Caco-2 (cell line): ENCODE measurements around the gene POLDIP2. TPM values are rescaled to one million over a fixed set of nuclear protein-coding genes. Genes with fewer than 3 reads are reported as not detected.

Experiments
- BruUV-seq: library from RNA; stranded (reverse); fragments of 400-500 nt; replicated peaks from 2 replicates; lab custom pipeline; 2021; lab: Mats Ljungman, UMichigan
- CTCF ChIA-PET: fragments of 300-600 bp; sonication (Branson Sonifier 250); formaldehyde crosslinking; loops from one replicate; lab custom pipeline; 2022; ENCODE audit warnings: antibody characterized with exemption; lab: Charles Lee
- POLR2A ChIA-PET: fragments of 300-600 bp; sonication (Branson Sonifier 250); formaldehyde crosslinking; loops from one replicate; lab custom pipeline; 2022; ENCODE audit warnings: antibody characterized with exemption; lab: Charles Lee
- DNase-seq, 2 experiments: peaks; one replicate each; pipeline versions ENCODE4 v3.0.0 to v3.0.0-alpha.2; 2020 to 2022
- H3K27me3 ChIP-seq: replicated peaks from 2 replicates; pipeline ENCODE4 v1.6.0; 2011; ENCODE audit warnings: low read length; ENCODE audit not compliant: control insufficient read depth, insufficient read depth
- H3K36me3 ChIP-seq: 2 replicates; pipeline ENCODE4 v1.5.1; 2011; ENCODE audit warnings: low read length; ENCODE audit not compliant: control insufficient read depth, insufficient read depth
- H3K4me1 ChIP-seq: fragments of 250-450 bp; sonication (Bioruptor Pico); 2 replicates; pipeline ENCODE4 v1.5.1; 2020; ENCODE audit warnings: mild to moderate bottlenecking
- H3K4me3 ChIP-seq: 2 replicates; pipeline ENCODE4 v1.5.1; 2011; ENCODE audit warnings: low read depth, mild to moderate bottlenecking, control low read depth, low read length
- H3K9me3 ChIP-seq: fragments of 250-450 bp; sonication (Bioruptor Pico); 2 replicates; pipeline ENCODE4 v1.5.1; 2020; ENCODE audit warnings: mild to moderate bottlenecking, moderate library complexity
- H3K27ac Mint-ChIP-seq: one replicate; pipeline ENCODE4 v1.8.0; 2022; ENCODE audit warnings: mixed read lengths; ENCODE audit not compliant: unreplicated experiment
- H3K27me3 Mint-ChIP-seq: one replicate; pipeline ENCODE4 v1.8.0; 2022; ENCODE audit warnings: mixed read lengths; ENCODE audit not compliant: insufficient read depth, unreplicated experiment
- H3K36me3 Mint-ChIP-seq: one replicate; pipeline ENCODE4 v1.8.0; 2022; ENCODE audit warnings: mild to moderate bottlenecking, mixed read lengths; ENCODE audit not compliant: insufficient read depth, unreplicated experiment
- H3K4me1 Mint-ChIP-seq: one replicate; pipeline ENCODE4 v1.8.0; 2022; ENCODE audit warnings: low read depth, mixed read lengths; ENCODE audit not compliant: unreplicated experiment
- H3K4me3 Mint-ChIP-seq: one replicate; pipeline ENCODE4 v1.8.0; 2022; ENCODE audit warnings: mild to moderate bottlenecking, moderate library complexity, mixed read lengths; ENCODE audit not compliant: unreplicated experiment
- H3K9me3 Mint-ChIP-seq: one replicate; pipeline ENCODE4 v1.8.0; 2022; ENCODE audit warnings: mixed read lengths; ENCODE audit not compliant: unreplicated experiment
- intact Hi-C: fragments of 100-400 bp; cut with micrococcal nuclease; formaldehyde crosslinking; loops from one replicate; pipeline ENCODE4 v1.10.0; 2022; ENCODE audit not compliant: unreplicated experiment
- total RNA-seq: library from RNA; stranded (reverse); gene quantifications from 2 replicates; pipeline ENCODE4 v1.2.3, GENCODE V29; 2022
- TF ChIP-seq, protein P1 (sequence below), 2 experiments: fragments of 200-600 bp in 1 of 2; IDR thresholded peaks; 1 replicate in 1 of 2; 2 replicates in 1 of 2; pipeline versions ENCODE4 v1.5.1 to v1.8.0; 2011 to 2022; ENCODE audit warnings: antibody characterized with exemption in 1 of 2, control low read depth in 1 of 2, inconsistent platforms in 1 of 2, low read depth in 1 of 2, low read length in 1 of 2, mild to moderate bottlenecking in 1 of 2, moderate library complexity in 1 of 2; ENCODE audit not compliant: insufficient read depth in 1 of 2, severe bottlenecking in 1 of 2, unreplicated experiment in 1 of 2

POLDIP2 gene
- total RNA-seq, 1 experiment from 2014 or later, result 257 TPM

- Histone ChIP-seq H3K4me1 (peaks cover 11% of the 10 kb centered on the region), H3K36me3 (peaks cover 1% of the 10 kb centered on the region; the same call in 1 of the 2 replicates), H3K4me3 (no peak overlapping the region), H3K9me3 (no peaks in the 10 kb centered on the region), H3K27me3 (no peaks in the 10 kb centered on the region)
- CTCF ChIA-PET, result no interaction called here
- H3K9me3 Mint-ChIP-seq, result no peaks in the 10 kb centered on the region
- POLR2A ChIA-PET, result no interaction called here
- BruUV-seq, result no TSS peak
- TF ChIP-seq, protein P1, sequence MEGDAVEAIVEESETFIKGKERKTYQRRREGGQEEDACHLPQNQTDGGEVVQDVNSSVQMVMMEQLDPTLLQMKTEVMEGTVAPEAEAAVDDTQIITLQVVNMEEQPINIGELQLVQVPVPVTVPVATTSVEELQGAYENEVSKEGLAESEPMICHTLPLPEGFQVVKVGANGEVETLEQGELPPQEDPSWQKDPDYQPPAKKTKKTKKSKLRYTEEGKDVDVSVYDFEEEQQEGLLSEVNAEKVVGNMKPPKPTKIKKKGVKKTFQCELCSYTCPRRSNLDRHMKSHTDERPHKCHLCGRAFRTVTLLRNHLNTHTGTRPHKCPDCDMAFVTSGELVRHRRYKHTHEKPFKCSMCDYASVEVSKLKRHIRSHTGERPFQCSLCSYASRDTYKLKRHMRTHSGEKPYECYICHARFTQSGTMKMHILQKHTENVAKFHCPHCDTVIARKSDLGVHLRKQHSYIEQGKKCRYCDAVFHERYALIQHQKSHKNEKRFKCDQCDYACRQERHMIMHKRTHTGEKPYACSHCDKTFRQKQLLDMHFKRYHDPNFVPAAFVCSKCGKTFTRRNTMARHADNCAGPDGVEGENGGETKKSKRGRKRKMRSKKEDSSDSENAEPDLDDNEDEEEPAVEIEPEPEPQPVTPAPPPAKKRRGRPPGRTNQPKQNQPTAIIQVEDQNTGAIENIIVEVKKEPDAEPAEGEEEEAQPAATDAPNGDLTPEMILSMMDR (IDR thresholded peaks at IDR 0.05; ENCODE audit: insufficient read depth in 1 of 2, low read depth in 1 of 2, low read length in 1 of 2, severe bottlenecking in 1 of 2, unreplicated experiment in 1 of 2), result no peak
- no peaks in the 10 kb centered on the region for H3K27me3 Mint-ChIP-seq
- H3K36me3 Mint-ChIP-seq, result peaks cover 17% of the 10 kb centered on the region
- no peak overlapping the region for H3K4me3 Mint-ChIP-seq
- DNase-seq, result no peak
- H3K4me1 Mint-ChIP-seq, result peaks cover 35% of the 10 kb centered on the region
- no peak overlapping the region for H3K27ac Mint-ChIP-seq
- intact Hi-C loops, result no loop called here
Observed at GRCh38 chr17:28315846-28316705, 41.3 kb downstream of the POLDIP2 start.

GRCh38 chr17:28313841-28314240 is 43.5 kb downstream of the POLDIP2 start:
- no peak for DNase-seq
- H3K4me1 Mint-ChIP-seq, result peaks cover 22% of the 10 kb centered on the region
- TF ChIP-seq, protein P1 (IDR thresholded peaks at IDR 0.05; ENCODE audit: insufficient read depth in 1 of 2, low read depth in 1 of 2, low read length in 1 of 2, severe bottlenecking in 1 of 2, unreplicated experiment in 1 of 2), result no peak
- H3K9me3 Mint-ChIP-seq, result no peaks in the 10 kb centered on the region
- H3K9me3 ChIP-seq, result no peaks in the 10 kb centered on the region
- POLR2A ChIA-PET, result no interaction called here
- BruUV-seq, result no TSS peak
- no peaks in the 10 kb centered on the region for H3K27me3 ChIP-seq
- no peak overlapping the region for H3K4me3 ChIP-seq
- H3K4me3 Mint-ChIP-seq, result no peak overlapping the region
- H3K36me3 Mint-ChIP-seq, result peaks cover 3% of the 10 kb centered on the region
- no peaks in the 10 kb centered on the region for H3K4me1 ChIP-seq
- H3K27me3 Mint-ChIP-seq, result no peaks in the 10 kb centered on the region
- intact Hi-C loops, result no loop called here
- H3K27ac Mint-ChIP-seq, result no peak overlapping the region
- no peaks in the 10 kb centered on the region for H3K36me3 ChIP-seq
- CTCF ChIA-PET, result interaction anchor here (0.7 kb wide), 1 partner anchor 109 kb away, joined by 3 read pairs; no protein-coding TSS in a partner anchor

- ChIA-PET POLR2A (no interaction called here), CTCF (no interaction called here)
- no peaks in the 10 kb centered on the region for H3K27me3 ChIP-seq
- no peaks in the 10 kb centered on the region for H3K4me1 ChIP-seq
- H3K4me3 Mint-ChIP-seq, result no peak overlapping the region
- H3K36me3 Mint-ChIP-seq, result no peaks in the 10 kb centered on the region
- no peaks in the 10 kb centered on the region for H3K9me3 Mint-ChIP-seq
- H3K4me3 ChIP-seq, result no peak overlapping the region
- H3K36me3 ChIP-seq, result no peaks in the 10 kb centered on the region
- H3K4me1 Mint-ChIP-seq, result peaks cover 7% of the 10 kb centered on the region
- H3K27ac Mint-ChIP-seq, result no peak overlapping the region
- no peaks in the 10 kb centered on the region for H3K27me3 Mint-ChIP-seq
- H3K9me3 ChIP-seq, result no peaks in the 10 kb centered on the region
- intact Hi-C loops, result no loop called here
- DNase-seq, result no peak
- TF ChIP-seq, protein P1 (IDR thresholded peaks at IDR 0.05; ENCODE audit: insufficient read depth in 1 of 2, low read depth in 1 of 2, low read length in 1 of 2, severe bottlenecking in 1 of 2, unreplicated experiment in 1 of 2), result no peak
- BruUV-seq, result no TSS peak
Observed at GRCh38 chr17:28306954-28307401, 50.3 kb downstream of the POLDIP2 start.
